Fibroblast of skin of back (primary cell): ENCODE data around the gene HK1.
A peak's percentile ranks its signal among the peaks of the same experiment; 100 is the strongest.
"Not testable (repeated sequence)": the region's sequence is repeated elsewhere in the genome, so short reads cannot be mapped to it uniquely, and the experiment has no call there.

Source experiments
- DNase-seq: peaks from one replicate; pipeline ENCODE4 v3.0.0-alpha.2; 2013

Gene HK1

GRCh38 chr10:69312528-69312927, 34.2 kb downstream of the HK1 start:
- DNase-seq, result no peak

GRCh38 chr10:69315100-69315542, 36.8 kb downstream of the HK1 start:
- DNase-seq, result no peak

GRCh38 chr10:69315610-69316312, 37.5 kb downstream of the HK1 start:
- DNase-seq, result no peak

- DNase-seq, result peak; percentile 39
These were observed 38.2 kb downstream of the HK1 start for GRCh38 chr10:69316313-69317059.

- DNase-seq, result no peak
These were observed 38.9 kb downstream of the HK1 start for GRCh38 chr10:69317175-69317604.

GRCh38 chr10:69317626-69318105, 39.4 kb downstream of the HK1 start:
- DNase-seq, result no peak

GRCh38 chr10:69318106-69318866, 40.0 kb downstream of the HK1 start:
- DNase-seq, result peak; percentile 93

GRCh38 chr10:69318867-69319727, 40.8 kb downstream of the HK1 start:
- DNase-seq, result peak; percentile 78

GRCh38 chr10:69319841-69320316, 41.6 kb downstream of the HK1 start:
- no peak for DNase-seq

GRCh38 chr10:69320521-69320920, 42.2 kb downstream of the HK1 start:
- no peak for DNase-seq

- DNase-seq, result no peak
These were observed 42.9 kb downstream of the HK1 start for GRCh38 chr10:69321039-69321715.

- DNase-seq, result no peak
These were observed 43.6 kb downstream of the HK1 start for GRCh38 chr10:69321865-69322264.

GRCh38 chr10:69322346-69322745, 44.0 kb downstream of the HK1 start:
- DNase-seq, result not testable (repeated sequence)

GRCh38 chr10:69323622-69324021, 45.3 kb downstream of the HK1 start:
- DNase-seq, result no peak

- DNase-seq, result no peak
These were observed 46.3 kb downstream of the HK1 start for GRCh38 chr10:69324583-69324982.

GRCh38 chr10:69325637-69326523, 47.6 kb downstream of the HK1 start:
- peak; percentile 42 for DNase-seq

- DNase-seq, result no peak
These were observed 48.4 kb downstream of the HK1 start for GRCh38 chr10:69326692-69327091.

- no peak for DNase-seq
These were observed 49.4 kb downstream of the HK1 start for GRCh38 chr10:69327463-69328379.

- no peak for DNase-seq
These were observed 50.1 kb downstream of the HK1 start for GRCh38 chr10:69328380-69328735.
